Stimulated activated CD4-positive, alpha-beta T cell treated with anti-CD3 and anti-CD28 coated beads, Interleukin-1b, Interleukin-23, amount 100 ng/mL, for 24 hours (primary cell): ENCODE data around the gene ZBTB42.
"Not testable (repeated sequence)": the region's sequence is repeated elsewhere in the genome, so short reads cannot be mapped to it uniquely, and the experiment has no call there.

Experiments
- DNase-seq, 4 experiments: peaks; one replicate each; pipeline ENCODE4 v3.0.0-alpha.2; 2020; ENCODE audit warnings: low read depth in 4 of 4, low spot score in 1 of 4

The ZBTB42 gene

GRCh38 chr14:104836171-104836935, 35.5 kb downstream of the ZBTB42 start:
- DNase-seq = not testable (repeated sequence)

DNA sequence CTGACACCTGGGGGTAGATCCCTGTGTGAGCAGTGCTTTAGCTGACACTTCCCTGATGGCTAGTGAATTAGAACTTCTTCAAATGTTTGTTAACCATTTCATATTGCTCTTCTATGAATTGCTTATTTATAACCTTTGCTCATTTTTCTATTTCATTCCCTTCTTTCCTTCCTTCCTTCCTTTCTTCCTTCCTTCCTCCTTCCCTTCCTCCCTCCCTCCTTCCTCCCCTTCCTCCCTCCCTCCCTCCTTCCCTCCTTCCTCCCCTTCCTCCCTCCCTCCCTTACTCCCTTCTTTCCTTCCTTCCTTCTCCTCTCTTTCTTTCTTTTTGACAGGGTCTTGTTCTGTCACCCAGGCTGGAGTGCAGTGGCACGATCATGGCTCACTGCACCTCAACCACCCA, 40.8 kb downstream of the ZBTB42 start:
- DNase-seq = no peak

- DNase-seq = no peak
Observed at GRCh38 chr14:104843006-104843405, 42.1 kb downstream of the ZBTB42 start.

DNA sequence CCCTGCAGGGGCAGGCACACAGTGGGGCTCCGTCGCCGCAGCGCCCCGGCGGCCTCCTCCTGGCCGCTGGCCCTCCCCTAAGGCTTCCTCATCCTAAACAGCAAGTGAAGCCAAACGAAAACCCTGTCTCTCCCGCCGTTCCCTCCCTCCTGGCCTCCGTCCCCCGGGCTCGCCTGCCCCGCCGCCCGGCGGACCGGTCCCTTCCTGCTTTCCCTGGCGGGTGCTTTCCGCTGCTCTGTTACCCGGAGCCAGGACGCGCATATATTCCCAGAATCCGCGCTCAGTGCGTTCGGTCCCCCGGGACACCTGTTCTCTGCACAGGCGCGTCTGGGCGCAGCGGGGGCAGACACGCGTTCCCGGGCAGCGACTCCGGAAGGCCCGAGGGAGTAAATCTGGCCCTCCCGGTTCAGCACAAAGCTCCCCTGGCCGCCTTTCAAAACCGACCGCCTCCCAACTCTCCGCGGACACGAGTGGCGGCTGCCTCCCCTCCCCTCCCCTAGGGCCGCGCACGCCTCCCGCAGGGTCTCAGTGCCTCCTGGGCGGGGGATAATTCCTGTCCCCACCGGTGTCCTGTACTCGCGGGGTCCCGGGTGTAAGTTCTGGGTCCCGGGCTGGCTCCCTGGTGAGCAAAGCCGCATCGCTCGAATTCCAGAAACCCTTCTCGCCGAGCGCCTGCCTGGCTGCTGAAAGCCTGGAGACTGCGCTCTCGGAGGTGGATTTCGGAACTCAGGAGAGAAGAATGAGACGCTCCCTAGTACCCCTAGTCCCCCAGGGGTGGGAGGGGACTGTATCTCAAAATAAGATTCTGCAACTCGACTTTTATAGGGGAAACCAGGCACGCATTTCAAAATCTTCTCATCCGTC, 42.8 kb downstream of the ZBTB42 start:
- DNase-seq = no peak

DNA sequence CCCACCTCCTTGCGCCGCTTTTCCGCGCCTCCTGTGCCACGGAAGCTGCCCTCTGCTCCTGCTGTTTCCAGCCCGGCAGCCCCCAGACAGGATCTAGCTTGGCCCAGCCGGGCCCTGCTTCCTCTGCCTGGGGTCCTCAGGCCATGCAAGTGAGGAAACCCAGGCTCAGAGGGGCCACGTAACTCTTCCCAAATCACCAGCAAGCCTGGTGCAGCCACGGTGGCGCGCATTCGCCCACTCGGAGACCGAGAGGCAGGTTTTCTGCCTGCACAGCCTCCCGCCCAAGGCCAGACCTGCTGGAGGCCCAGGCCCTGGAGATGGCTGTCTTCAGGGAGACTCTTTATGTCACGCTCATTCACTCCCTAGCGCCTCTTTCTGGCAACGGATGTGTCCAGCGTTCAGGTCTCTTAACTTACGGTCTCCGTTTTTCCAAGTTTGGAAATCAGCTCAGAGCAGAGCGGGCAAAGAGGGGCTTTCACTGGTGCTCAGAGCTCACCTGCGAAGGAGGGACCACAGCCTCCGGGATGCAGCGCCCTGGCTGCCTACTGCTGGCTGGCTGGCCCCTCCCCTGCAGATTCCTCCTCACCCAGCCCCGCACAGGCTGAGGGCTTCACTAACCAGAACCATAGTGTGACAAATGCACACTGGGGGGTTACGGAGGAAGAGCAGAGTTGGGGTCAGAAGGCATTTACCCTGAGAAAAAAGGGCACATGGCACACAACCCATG, 43.6 kb downstream of the ZBTB42 start:
- no peak for DNase-seq

GRCh38 chr14:104845033-104845666, 44.2 kb downstream of the ZBTB42 start:
- DNase-seq = no peak

- DNase-seq = no peak
Observed at GRCh38 chr14:104845834-104846441, 45.0 kb downstream of the ZBTB42 start.

DNA sequence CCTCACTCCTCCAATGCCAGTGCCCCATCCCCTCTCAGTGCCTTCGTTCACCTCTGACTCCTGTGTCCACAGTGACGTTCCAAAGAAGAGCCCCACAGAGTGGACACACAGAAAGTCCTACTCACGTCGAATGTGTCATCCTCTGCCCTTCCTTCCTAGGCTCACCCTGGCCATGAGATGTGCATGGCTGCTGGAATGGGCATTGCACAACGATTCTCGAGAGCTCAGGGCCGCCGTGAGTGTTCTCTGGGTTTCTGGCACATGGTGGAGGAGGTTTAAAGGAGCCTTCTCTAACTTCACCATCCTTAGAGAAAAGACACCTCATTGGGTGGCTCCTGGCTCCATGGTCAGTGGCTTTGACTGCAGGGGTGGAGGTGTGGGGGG, 51.4 kb downstream of the ZBTB42 start:
- DNase-seq = no peak
